Cardiac muscle cell (in vitro differentiated cells and primary cell): ENCODE results near the gene FBXL17. TPM values are rescaled to one million over a fixed set of nuclear protein-coding genes. Genes with fewer than 3 reads are reported as not detected.
"Not testable (repeated sequence)": the region's sequence is repeated elsewhere in the genome, so short reads cannot be mapped to it uniquely, and the experiment has no call there.

ENCODE experiments used
- DNase-seq, 2 donors: peaks; one replicate each; pipeline versions ENCODE4 v3.0.0 to v3.0.0-alpha.2; 2010 to 2017; ENCODE audit warnings: low read depth in 1 of 2, low spot score in 1 of 2
- H3K27ac ChIP-seq: fragments of 200-600 bp; sonication (generic); 2 replicates; pipeline ENCODE4 v1.5.1; 2016
- H3K27me3 ChIP-seq: fragments of 200-600 bp; sonication (generic); 2 replicates; pipeline ENCODE4 v1.6.0; 2016; ENCODE audit warnings: control low read depth
- H3K36me3 ChIP-seq: fragments of 200-600 bp; sonication (generic); 2 replicates; pipeline ENCODE4 v1.5.1; 2016; ENCODE audit warnings: control low read depth
- H3K4me1 ChIP-seq: fragments of 200-600 bp; sonication (generic); 2 replicates; pipeline ENCODE4 v1.8.1; 2017; ENCODE audit warnings: low read depth, mild to moderate bottlenecking, mixed run types
- H3K4me3 ChIP-seq: fragments of 200-600 bp; sonication (generic); 2 replicates; pipeline ENCODE4 v1.5.1; 2016; ENCODE audit warnings: mild to moderate bottlenecking
- H3K9me3 ChIP-seq: fragments of 200-600 bp; sonication (generic); 2 replicates; pipeline ENCODE4 v1.5.1; 2017; ENCODE audit warnings: low read depth, mild to moderate bottlenecking, control low read depth
- CTCF ChIP-seq: IDR thresholded peaks from 2 replicates; pipeline ENCODE4 v1.5.1; 2012; ENCODE audit warnings: low read depth, mild to moderate bottlenecking, low read length
- polyA plus RNA-seq: library from polyadenylated mRNA; unstranded; fragments of >200 nt; fragmentation: Nextera tagmentation; extraction: Ambion mirVana; gene quantifications from 2 replicates; pipeline ENCODE4 v1.2.1, GENCODE V29; 2016
- total RNA-seq: library from RNA; depleted of rRNA; stranded (reverse); fragments of >200 nt; gene quantifications from 2 replicates; pipeline ENCODE4 v1.2.3, GENCODE V29; 2016

Gene FBXL17
- total and polyA plus RNA-seq, 2 experiments from 2014 or later, result 18.3 to 22.9 TPM

GRCh38 chr5:108280960-108281569, 100.8 kb downstream of the FBXL17 start:
- Histone ChIP-seq H3K27me3 (no peaks in the 10 kb centered on the region), H3K4me3 (no peak overlapping the region), H3K36me3 (no peaks in the 10 kb centered on the region), H3K4me1 (peaks cover 5% of the 10 kb centered on the region), H3K9me3 (no peaks in the 10 kb centered on the region), H3K27ac (no peak overlapping the region)
- TF ChIP-seq CTCF, result no peak
- no peak for DNase-seq

GRCh38 chr5:108280248-108280647, 101.7 kb downstream of the FBXL17 start:
- Histone ChIP-seq H3K27me3 (no peaks in the 10 kb centered on the region), H3K4me1 (peaks cover 5% of the 10 kb centered on the region), H3K4me3 (no peak overlapping the region), H3K36me3 (no peaks in the 10 kb centered on the region), H3K9me3 (no peaks in the 10 kb centered on the region), H3K27ac (no peak overlapping the region)
- no peak for TF ChIP-seq CTCF
- DNase-seq, result no peak

- Histone ChIP-seq H3K9me3 (no peaks in the 10 kb centered on the region), H3K4me1 (peaks cover 5% of the 10 kb centered on the region), H3K27me3 (no peaks in the 10 kb centered on the region), H3K27ac (no peak overlapping the region), H3K4me3 (no peak overlapping the region), H3K36me3 (no peaks in the 10 kb centered on the region)
- TF ChIP-seq CTCF, result no peak
- no peak for DNase-seq
Measured at GRCh38 chr5:108278285-108279240, 103.3 kb downstream of the FBXL17 start.

- Histone ChIP-seq H3K36me3 (no peaks in the 10 kb centered on the region), H3K4me3 (no peak overlapping the region), H3K4me1 (peaks cover 5% of the 10 kb centered on the region), H3K27ac (no peak overlapping the region), H3K9me3 (no peaks in the 10 kb centered on the region), H3K27me3 (no peaks in the 10 kb centered on the region)
- TF ChIP-seq CTCF, result no peak
- no peak for DNase-seq
Measured at GRCh38 chr5:108276187-108277050, 105.5 kb downstream of the FBXL17 start.

- H3K36me3 ChIP-seq, H3K4me1 ChIP-seq, DNase-seq, H3K27ac ChIP-seq, H3K4me3 ChIP-seq, H3K27me3 ChIP-seq, H3K9me3 ChIP-seq: not testable (repeated sequence)
Measured at GRCh38 chr5:108274080-108274479, 107.8 kb downstream of the FBXL17 start.
